A673 (cell line): ENCODE measurements around the gene PKNOX2. TPM values are rescaled to one million over a fixed set of nuclear protein-coding genes. Genes with fewer than 3 reads are reported as not detected.
A peak's percentile ranks its signal among the peaks of the same experiment; 100 is the strongest.

Source experiments
- Bru-seq: library from RNA; stranded (reverse); fragments of 400-500 nt; gene quantifications from one replicate; lab custom pipeline; 2021; lab: Mats Ljungman, UMichigan
- BruChase-seq, 2 experiments: library from RNA; stranded (reverse); fragments of 400-500 nt; gene quantifications; one replicate each; lab custom pipeline; 2021; lab: Mats Ljungman, UMichigan
- BruUV-seq: library from RNA; stranded (reverse); fragments of 400-500 nt; replicated peaks from 2 replicates; lab custom pipeline; 2021; lab: Mats Ljungman, UMichigan
- CTCF ChIA-PET: fragments of 300-600 bp; sonication (Branson Sonifier 250); formaldehyde crosslinking; loops from one replicate; lab custom pipeline; 2022; ENCODE audit warnings: antibody characterized with exemption; lab: Charles Lee
- POLR2A ChIA-PET: fragments of 300-600 bp; sonication (Branson Sonifier 250); formaldehyde crosslinking; loops from one replicate; lab custom pipeline; 2022; ENCODE audit warnings: antibody characterized with exemption; ENCODE audit not compliant: low non-redundant PET; lab: Charles Lee
- DNase-seq: peaks from one replicate; pipeline ENCODE4 v3.0.0-alpha.2; 2015; ENCODE audit warnings: low spot score
- H3K27ac ChIP-seq: fragments of 200-600 bp; sonication (generic); 2 replicates; pipeline ENCODE4 v1.5.1; 2016; ENCODE audit warnings: mixed run types, low read depth, mild to moderate bottlenecking, mixed read lengths, antibody characterized with exemption, low read length; ENCODE audit not compliant: poor library complexity, severe bottlenecking
- H3K27me3 ChIP-seq: fragments of 200-600 bp; sonication (generic); replicated peaks from 2 replicates; pipeline ENCODE4 v1.6.1; 2017; ENCODE audit warnings: mixed run types, low read depth, mild to moderate bottlenecking, mixed read lengths, antibody characterized with exemption, low read length; ENCODE audit not compliant: insufficient read depth, poor library complexity
- H3K36me3 ChIP-seq: fragments of 200-600 bp; sonication (generic); 2 replicates; pipeline ENCODE4 v1.6.1; 2016; ENCODE audit warnings: mixed run types, mild to moderate bottlenecking, mixed read lengths, antibody characterized with exemption, low read length; ENCODE audit not compliant: insufficient read depth, poor library complexity, severe bottlenecking
- H3K4me1 ChIP-seq: fragments of 200-600 bp; sonication (generic); 2 replicates; pipeline ENCODE4 v1.6.1; 2017; ENCODE audit warnings: mixed run types, mild to moderate bottlenecking, mixed read lengths, antibody characterized with exemption, low read length; ENCODE audit not compliant: insufficient read depth, poor library complexity, severe bottlenecking
- H3K4me3 ChIP-seq: fragments of 200-600 bp; sonication (generic); 2 replicates; pipeline ENCODE4 v1.5.1; 2016; ENCODE audit warnings: low read depth, mixed run types, mild to moderate bottlenecking, mixed read lengths, low read length; ENCODE audit not compliant: poor library complexity, severe bottlenecking
- H3K9me3 ChIP-seq: fragments of 200-600 bp; sonication (generic); 2 replicates; pipeline ENCODE4 v1.6.1; 2016; ENCODE audit warnings: mixed run types, low read depth, mild to moderate bottlenecking, mixed read lengths, antibody characterized with exemption, low read length; ENCODE audit not compliant: poor library complexity, severe bottlenecking
- EZH2 ChIP-seq: fragments of 200-600 bp; sonication (generic); IDR thresholded peaks from 2 replicates; pipeline ENCODE4 v1.6.1; 2017; ENCODE audit warnings: borderline replicate concordance, low read depth, mild to moderate bottlenecking, mixed read lengths, antibody characterized with exemption, low read length; ENCODE audit not compliant: poor library complexity, severe bottlenecking
- intact Hi-C: fragments of 100-400 bp; cut with micrococcal nuclease; formaldehyde crosslinking; loops from one replicate; pipeline ENCODE4 v1.10.0; 2022; ENCODE audit not compliant: unreplicated experiment
- long read RNA-seq: library from polyadenylated mRNA; stranded (forward); transcript quantifications from one replicate; pipeline ENCODE4 v2.0.0, GENCODE V29; 2022
- total RNA-seq: library from RNA; stranded (reverse); gene quantifications from 2 replicates; pipeline ENCODE4 v1.2.3, GENCODE V29; 2021
- TF ChIP-seq, protein P1 (sequence below): fragments of 300-800, 200-600 bp; sonication (generic); conservative IDR thresholded peaks from 2 replicates; pipeline ENCODE4 v1.5.1; 2017; ENCODE audit warnings: low read depth, mild to moderate bottlenecking, antibody characterized with exemption, low read length, moderate library complexity, mixed read lengths

PKNOX2 gene
- 1.1 and 1.4 TPM in 2 replicates for total RNA-seq
- Bru-seq, nascent RNA: percentile 33 among the genes with signal in this experiment
- BruChase-seq, experiment 1, labeled RNA remaining after a 2-hour chase: percentile 30 among the genes with signal in this experiment
- BruChase-seq, experiment 2, labeled RNA remaining after a 6-hour chase: percentile 38 among the genes with signal in this experiment
- long read RNA-seq: 0 reads

DNA sequence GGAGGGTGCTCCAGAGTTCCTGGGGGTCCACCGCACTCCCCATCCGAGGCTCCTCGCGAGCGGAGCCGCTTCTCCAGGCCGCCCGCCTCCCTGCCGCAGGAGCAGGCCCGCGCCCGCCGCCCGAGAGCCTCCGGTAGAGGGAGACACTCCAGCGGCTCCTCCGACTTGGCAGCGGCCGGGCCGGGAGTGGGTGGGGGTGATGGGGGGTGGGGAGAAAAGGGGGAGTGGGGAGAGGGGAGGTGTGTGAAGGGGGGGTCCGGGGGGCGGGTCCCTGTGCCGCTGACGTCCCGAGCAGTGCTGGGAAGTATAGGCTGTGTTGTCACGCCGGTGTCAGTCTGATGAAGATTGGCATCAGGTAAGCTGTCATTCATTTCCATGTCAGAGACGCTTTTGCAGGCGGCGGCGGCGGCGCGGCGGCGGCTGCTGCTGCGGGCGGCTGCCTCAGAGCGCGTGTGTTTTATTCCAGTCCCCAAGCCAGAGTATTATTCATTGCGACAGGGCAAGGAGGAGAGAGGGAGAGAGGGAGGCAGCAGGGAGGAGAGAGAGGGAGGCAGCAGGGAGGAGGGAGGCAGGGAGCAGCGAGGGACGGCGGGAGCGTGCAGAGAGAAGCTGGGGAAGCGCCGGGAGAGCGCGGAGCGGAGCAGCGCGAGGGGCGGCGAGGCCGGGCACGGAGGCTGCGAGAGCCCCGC, at the start of gene PKNOX2:
PKNOX2 (plus strand) TSS at position 330 of the 689 bp plus-strand sequence. CDS start 186,555 bp downstream, outside the sequence.
- H3K4me1 ChIP-seq: no peaks in the 10 kb centered on the region
- ChIA-PET CTCF (interaction anchor here (0.5 to 0.9 kb wide), 6 partner anchors 41 to 464 kb away, joined by 3 to 13 read pairs (median 6); no protein-coding TSS in a partner anchor), POLR2A (interaction anchor here (0.8 kb wide), 1 partner anchor 181 kb away, joined by 5 read pairs; no protein-coding TSS in a partner anchor)
- no peak within 1 kb of the TSS for H3K27ac ChIP-seq
- H3K36me3 ChIP-seq: no peaks in the 10 kb centered on the region
- no peaks in the 10 kb centered on the region for H3K9me3 ChIP-seq
- H3K4me3 ChIP-seq: peak within 1 kb of the TSS; percentile 55
- TF ChIP-seq EZH2: no peak
- TF ChIP-seq, protein P1, sequence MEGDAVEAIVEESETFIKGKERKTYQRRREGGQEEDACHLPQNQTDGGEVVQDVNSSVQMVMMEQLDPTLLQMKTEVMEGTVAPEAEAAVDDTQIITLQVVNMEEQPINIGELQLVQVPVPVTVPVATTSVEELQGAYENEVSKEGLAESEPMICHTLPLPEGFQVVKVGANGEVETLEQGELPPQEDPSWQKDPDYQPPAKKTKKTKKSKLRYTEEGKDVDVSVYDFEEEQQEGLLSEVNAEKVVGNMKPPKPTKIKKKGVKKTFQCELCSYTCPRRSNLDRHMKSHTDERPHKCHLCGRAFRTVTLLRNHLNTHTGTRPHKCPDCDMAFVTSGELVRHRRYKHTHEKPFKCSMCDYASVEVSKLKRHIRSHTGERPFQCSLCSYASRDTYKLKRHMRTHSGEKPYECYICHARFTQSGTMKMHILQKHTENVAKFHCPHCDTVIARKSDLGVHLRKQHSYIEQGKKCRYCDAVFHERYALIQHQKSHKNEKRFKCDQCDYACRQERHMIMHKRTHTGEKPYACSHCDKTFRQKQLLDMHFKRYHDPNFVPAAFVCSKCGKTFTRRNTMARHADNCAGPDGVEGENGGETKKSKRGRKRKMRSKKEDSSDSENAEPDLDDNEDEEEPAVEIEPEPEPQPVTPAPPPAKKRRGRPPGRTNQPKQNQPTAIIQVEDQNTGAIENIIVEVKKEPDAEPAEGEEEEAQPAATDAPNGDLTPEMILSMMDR: peak; percentile 71
- intact Hi-C loops: loop anchor here (2.0 to 5.0 kb wide), 2 partner anchors 183 to 240 kb away; no protein-coding TSS in a partner anchor
- BruUV-seq: no TSS peak
- H3K27me3 ChIP-seq: peaks cover 14% of the 10 kb centered on the region
- peak; percentile 85 for DNase-seq

DNA sequence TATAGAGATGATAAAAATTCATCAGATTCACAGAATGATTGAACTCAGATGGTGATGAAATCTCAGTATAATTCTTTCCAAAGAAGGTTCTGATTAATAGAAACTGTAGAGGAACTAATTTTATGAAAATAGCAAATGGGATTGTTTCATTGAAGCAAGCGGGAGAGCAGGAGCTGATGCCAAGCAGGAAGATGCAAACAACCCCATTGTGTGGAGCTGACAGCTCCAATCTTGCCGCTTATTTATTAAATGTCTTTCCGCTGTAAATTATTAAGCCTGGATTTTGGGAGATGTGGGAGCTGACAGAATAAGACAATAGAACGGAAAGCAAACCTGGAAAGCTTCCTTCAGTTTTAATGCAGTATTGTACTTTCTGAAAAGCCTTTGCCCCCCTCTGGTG, 47.1 kb upstream of the PKNOX2 start:
- ChIA-PET CTCF (no interaction called here), POLR2A (no interaction called here)
- intact Hi-C loops: no loop called here

More for the DNA sequence above, 47.1 kb upstream of the PKNOX2 start:
- Histone ChIP-seq H3K4me3 (no peak overlapping the region), H3K27me3 (peaks cover 10% of the 10 kb centered on the region), H3K27ac (no peak overlapping the region), H3K4me1 (no peaks in the 10 kb centered on the region), H3K9me3 (no peaks in the 10 kb centered on the region), H3K36me3 (no peaks in the 10 kb centered on the region)
- peak; percentile 15 for DNase-seq
- no TSS peak for BruUV-seq
- TF ChIP-seq EZH2: no peak
- TF ChIP-seq, protein P1: no peak
